Thyroid gland (tissue), 4 donors: Measurements from ENCODE around the gene DBF4B. TPM values are rescaled to one million over a fixed set of nuclear protein-coding genes. Genes with fewer than 3 reads are reported as not detected.

Source experiments
- DNase-seq, 2 donors: peaks; one replicate each; pipeline ENCODE4 v3.0.0-alpha.2; 2019
- H3K27ac ChIP-seq, 3 donors: fragments of 200-600 bp; sonication (generic); 1 replicate in 2 of 3; 2 replicates in 1 of 3; pipeline ENCODE4 v1.5.1; 2016 to 2019; ENCODE audit warnings: mild to moderate bottlenecking in 1 of 3, moderate library complexity in 1 of 3
- H3K27me3 ChIP-seq: fragments of 200-600 bp; sonication (generic); one replicate; pipeline ENCODE4 v1.5.1; 2019
- H3K36me3 ChIP-seq, 2 donors: fragments of 200-600 bp; sonication (generic); one replicate each; pipeline ENCODE4 v1.5.1; 2016 to 2019
- H3K4me1 ChIP-seq, 2 donors: fragments of 200-600 bp; sonication (generic); one replicate each; pipeline ENCODE4 v1.5.1; 2017 to 2019
- H3K4me3 ChIP-seq, 3 donors: fragments of 200-600 bp; sonication (generic); replicated peaks in 1 of 3; 1 replicate in 2 of 3; 2 replicates in 1 of 3; pipeline ENCODE4 v1.5.1; 2016; ENCODE audit warnings: mild to moderate bottlenecking in 1 of 3
- H3K9me3 ChIP-seq: fragments of 200-600 bp; sonication (generic); one replicate; pipeline ENCODE4 v1.5.1; 2017
- POLR2A ChIP-seq, 2 donors: fragments of 450-650 bp; IDR thresholded peaks; one replicate each; pipeline ENCODE4 v1.6.1; 2017; ENCODE audit warnings: antibody characterized with exemption in 2 of 2, mild to moderate bottlenecking in 2 of 2, moderate library complexity in 1 of 2
- WGBS, 2 donors: methylation state at CpG; one replicate each; pipeline ENCODE4 v1.1.5; 2017; 5-methylcytosine and 5-hydroxymethylcytosine counted together
- intact Hi-C: fragments of 100-400 bp; cut with DNase I; formaldehyde crosslinking; loops from one replicate; pipeline ENCODE4 v1.15.1; 2023
- total RNA-seq, 4 donors: library from RNA; depleted of rRNA; stranded (reverse); fragments of >200 nt; gene quantifications; one replicate each; pipeline ENCODE4 v1.2.3, GENCODE V29; 2016
- TF ChIP-seq, protein P1 (sequence below), 6 experiments: fragments of 200-600 bp in 3 of 6; fragments of 450-650 bp in 3 of 6; sonication (generic) in 3 of 6; IDR thresholded peaks; one replicate each; pipeline ENCODE4 v1.5.1; 2016 to 2019; ENCODE audit warnings: antibody characterized with exemption in 6 of 6, mild to moderate bottlenecking in 2 of 6, inconsistent platforms in 1 of 6, moderate library complexity in 1 of 6

The DBF4B gene
- total RNA-seq, 4 donors from 2014 or later, result 2.4 to 8.0 (median 5.1) TPM

GRCh38 chr17:44747566-44747965 lies 39.1 kb downstream of the DBF4B start:
- no peaks in the 10 kb centered on the region for H3K27me3 ChIP-seq
- no peaks in the 10 kb centered on the region for H3K9me3 ChIP-seq
- H3K4me1 ChIP-seq, result no peaks in the 10 kb centered on the region
- DNase-seq, result no peak
- TF ChIP-seq, protein P1, sequence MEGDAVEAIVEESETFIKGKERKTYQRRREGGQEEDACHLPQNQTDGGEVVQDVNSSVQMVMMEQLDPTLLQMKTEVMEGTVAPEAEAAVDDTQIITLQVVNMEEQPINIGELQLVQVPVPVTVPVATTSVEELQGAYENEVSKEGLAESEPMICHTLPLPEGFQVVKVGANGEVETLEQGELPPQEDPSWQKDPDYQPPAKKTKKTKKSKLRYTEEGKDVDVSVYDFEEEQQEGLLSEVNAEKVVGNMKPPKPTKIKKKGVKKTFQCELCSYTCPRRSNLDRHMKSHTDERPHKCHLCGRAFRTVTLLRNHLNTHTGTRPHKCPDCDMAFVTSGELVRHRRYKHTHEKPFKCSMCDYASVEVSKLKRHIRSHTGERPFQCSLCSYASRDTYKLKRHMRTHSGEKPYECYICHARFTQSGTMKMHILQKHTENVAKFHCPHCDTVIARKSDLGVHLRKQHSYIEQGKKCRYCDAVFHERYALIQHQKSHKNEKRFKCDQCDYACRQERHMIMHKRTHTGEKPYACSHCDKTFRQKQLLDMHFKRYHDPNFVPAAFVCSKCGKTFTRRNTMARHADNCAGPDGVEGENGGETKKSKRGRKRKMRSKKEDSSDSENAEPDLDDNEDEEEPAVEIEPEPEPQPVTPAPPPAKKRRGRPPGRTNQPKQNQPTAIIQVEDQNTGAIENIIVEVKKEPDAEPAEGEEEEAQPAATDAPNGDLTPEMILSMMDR (IDR thresholded peaks at IDR 0.05), result no peak
- intact Hi-C loops, result no loop called here
- no peak overlapping the region for H3K27ac ChIP-seq
- no peak overlapping the region for H3K4me3 ChIP-seq
- H3K36me3 ChIP-seq, result no peaks in the 10 kb centered on the region

DNA sequence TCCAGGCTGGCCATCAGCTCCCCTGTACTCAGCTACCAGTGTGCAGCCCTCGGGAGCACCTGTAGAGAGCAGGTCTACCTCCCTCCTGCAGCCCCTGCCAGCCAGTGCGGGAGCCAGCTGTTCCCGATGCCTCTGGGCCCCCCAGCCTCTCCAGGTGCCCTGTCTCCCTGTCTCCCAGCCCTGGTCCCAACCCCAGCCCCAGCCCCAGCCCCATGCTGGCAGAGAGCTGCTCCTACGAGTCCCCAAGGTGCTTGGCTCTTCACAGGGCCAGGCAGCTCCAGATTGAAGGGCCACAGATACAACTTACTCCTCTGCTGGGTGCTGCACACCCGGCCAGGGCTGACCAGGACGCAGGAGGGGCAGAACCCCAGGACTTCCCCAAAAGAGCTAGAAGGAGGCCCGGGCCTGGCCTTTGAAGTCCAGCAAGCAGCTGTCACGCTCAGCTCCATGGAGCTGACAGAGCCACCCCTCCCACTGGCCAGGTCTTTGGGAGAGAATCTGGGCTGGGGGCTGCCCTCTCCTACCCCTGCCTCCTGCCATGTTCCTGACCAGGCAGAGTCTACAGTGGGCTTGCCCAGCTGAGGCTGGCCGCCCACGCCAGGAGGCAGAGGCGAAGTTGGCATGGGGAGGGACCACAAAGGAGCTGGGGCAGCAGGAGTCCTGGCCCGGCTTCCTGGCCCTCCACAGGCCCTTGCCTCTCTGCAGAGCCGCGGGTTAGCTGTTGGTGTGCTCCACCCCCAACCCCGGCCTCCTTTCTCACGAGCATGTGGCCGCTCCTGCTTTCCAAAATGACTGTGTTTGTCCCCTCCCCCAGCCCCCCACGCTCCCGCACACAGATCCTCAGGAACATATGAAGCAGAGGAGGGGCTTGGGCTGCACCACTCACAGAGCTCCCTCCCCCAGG lies 40.9 kb downstream of the DBF4B start:
- H3K27me3 ChIP-seq, result no peaks in the 10 kb centered on the region
- no peaks in the 10 kb centered on the region for H3K9me3 ChIP-seq
- H3K4me1 ChIP-seq, result no peaks in the 10 kb centered on the region
- no peaks in the 10 kb centered on the region for H3K36me3 ChIP-seq
- intact Hi-C loops, result no loop called here
- no peak overlapping the region for H3K27ac ChIP-seq
- WGBS, 2 donors, result 83 to 89% methylated on average over 11 to 13 of the region's 19 CpGs
- no peak overlapping the region for H3K4me3 ChIP-seq
- TF ChIP-seq, protein P1 (IDR thresholded peaks at IDR 0.05), result no peak
- no peak for TF ChIP-seq POLR2A (IDR thresholded peaks at IDR 0.05)
- no peak for DNase-seq

DNA sequence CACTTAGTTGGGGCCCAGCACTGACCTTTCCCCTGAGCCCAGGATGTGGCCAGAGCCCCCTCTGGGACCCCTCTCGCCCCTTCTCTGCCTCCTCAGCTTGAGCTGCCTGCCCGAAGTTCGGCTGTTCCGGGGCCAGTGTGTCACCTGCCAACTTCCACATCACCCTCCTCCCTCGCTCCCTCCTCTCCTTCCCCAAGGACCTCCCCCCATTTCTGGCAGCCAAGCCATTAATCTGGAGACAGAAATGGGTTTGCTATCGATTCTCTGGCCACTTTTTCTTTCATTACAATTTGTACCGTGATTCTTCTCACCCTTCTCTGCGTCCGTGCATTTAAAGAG lies 41.5 kb downstream of the DBF4B start:
- H3K4me3 ChIP-seq, result no peak overlapping the region
- intact Hi-C loops, result no loop called here

GRCh38 chr17:44751331-44751730 lies 42.9 kb downstream of the DBF4B start:
- Histone ChIP-seq H3K27ac (no peak overlapping the region), H3K27me3 (no peaks in the 10 kb centered on the region), H3K4me3 (no peak overlapping the region), H3K9me3 (no peaks in the 10 kb centered on the region), H3K4me1 (no peaks in the 10 kb centered on the region), H3K36me3 (no peaks in the 10 kb centered on the region)
- 79 to 83% methylated on average over 7 of the region's 7 CpGs for WGBS, 2 donors
- DNase-seq, result no peak
- intact Hi-C loops, result no loop called here
- no peak for TF ChIP-seq POLR2A (IDR thresholded peaks at IDR 0.05)
- TF ChIP-seq, protein P1 (IDR thresholded peaks at IDR 0.05), result no peak

More for the DNA sequence above, 41.5 kb downstream of the DBF4B start:
- no peak for DNase-seq
- no peaks in the 10 kb centered on the region for H3K36me3 ChIP-seq
- 61 to 72% methylated on average over 9 of the region's 9 CpGs for WGBS, 2 donors
- no peaks in the 10 kb centered on the region for H3K9me3 ChIP-seq
- no peaks in the 10 kb centered on the region for H3K27me3 ChIP-seq
- H3K27ac ChIP-seq, result no peak overlapping the region
- H3K4me1 ChIP-seq, result no peaks in the 10 kb centered on the region
- TF ChIP-seq, protein P1 (IDR thresholded peaks at IDR 0.05), result no peak
- TF ChIP-seq POLR2A (IDR thresholded peaks at IDR 0.05), result no peak

GRCh38 chr17:44751806-44752205 lies 43.3 kb downstream of the DBF4B start:
- WGBS, 2 donors, result 68 to 76% methylated on average over 10 of the region's 10 CpGs
- TF ChIP-seq, protein P1 (IDR thresholded peaks at IDR 0.05), result no peak
- no peak for TF ChIP-seq POLR2A (IDR thresholded peaks at IDR 0.05)
- Histone ChIP-seq H3K4me3 (no peak overlapping the region), H3K9me3 (no peaks in the 10 kb centered on the region), H3K36me3 (no peaks in the 10 kb centered on the region), H3K27me3 (no peaks in the 10 kb centered on the region), H3K4me1 (no peaks in the 10 kb centered on the region), H3K27ac (no peak overlapping the region)
- no peak for DNase-seq
- intact Hi-C loops, result no loop called here
